Activated T-cell treated with anti-CD3 and anti-CD28 coated beads, Interleukin-2, amount 50 U/mL, for 4 hours (primary cell): Measurements from ENCODE around the gene MED27. TPM values are rescaled to one million over a fixed set of nuclear protein-coding genes. Genes with fewer than 3 reads are reported as not detected.

Experiments used
- ATAC-seq, 2 donors: fragments of 200-7000 bp; cut with Tn5 transposase; one replicate each; pipeline ENCODE4 v1.10.0; 2021
- DNase-seq: peaks from one replicate; pipeline ENCODE4 v3.0.0-alpha.2; 2020
- H3K27me3 Mint-ChIP-seq: one replicate; pipeline ENCODE4 v1.8.0; 2021; ENCODE audit warnings: low read depth, mixed read lengths
- H3K36me3 Mint-ChIP-seq: one replicate; pipeline ENCODE4 v1.8.0; 2022; ENCODE audit warnings: mixed read lengths; ENCODE audit not compliant: insufficient read depth
- H3K4me1 Mint-ChIP-seq: one replicate; pipeline ENCODE4 v1.8.0; 2021; ENCODE audit warnings: low read depth, mixed read lengths
- H3K4me3 Mint-ChIP-seq: one replicate; pipeline ENCODE4 v1.8.0; 2021; ENCODE audit warnings: mild to moderate bottlenecking, moderate library complexity, mixed read lengths
- H3K9me3 Mint-ChIP-seq: one replicate; pipeline ENCODE4 v1.8.0; 2021; ENCODE audit warnings: mixed read lengths
- total RNA-seq, 3 donors: library from RNA; stranded (reverse); gene quantifications; one replicate each; pipeline ENCODE4 v1.2.1, GENCODE V29; 2021

MED27 gene
- total RNA-seq, 3 donors from 2014 or later: 43.6 to 47.8 (median 46.1) TPM

DNA sequence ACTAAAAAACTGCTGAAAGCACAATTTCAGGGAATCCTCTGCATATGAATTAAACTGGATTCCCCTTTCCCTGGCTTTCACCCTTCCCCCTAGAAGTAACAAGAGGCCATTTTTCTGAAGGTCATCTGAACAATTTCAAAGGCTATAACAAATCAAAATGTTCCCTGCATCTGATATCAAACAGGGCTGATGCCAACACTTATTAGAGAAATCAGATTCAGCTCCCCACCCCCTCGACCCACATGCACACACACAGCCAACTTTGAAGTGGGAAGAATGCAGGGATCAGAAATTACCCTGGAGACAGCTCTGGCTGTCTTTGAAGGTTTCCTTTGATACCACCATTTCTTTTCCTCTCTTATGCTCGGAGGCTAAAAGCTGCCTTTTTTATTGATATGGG is 190.7 kb downstream of the MED27 start:
- H3K4me3 Mint-ChIP-seq: no peak overlapping the region
- DNase-seq (no peak), ATAC-seq (no peak)
- H3K4me1 Mint-ChIP-seq: no peaks in the 10 kb centered on the region
- H3K9me3 Mint-ChIP-seq: no peaks in the 10 kb centered on the region
- no peaks in the 10 kb centered on the region for H3K27me3 Mint-ChIP-seq
- peaks cover 43% of the 10 kb centered on the region for H3K36me3 Mint-ChIP-seq

GRCh38 chr9:131887680-131888079 is 192.0 kb downstream of the MED27 start:
- no peak for DNase-seq
- Mint-ChIP-seq H3K4me3 (no peak overlapping the region), H3K27me3 (no peaks in the 10 kb centered on the region), H3K36me3 (peaks cover 39% of the 10 kb centered on the region), H3K4me1 (no peaks in the 10 kb centered on the region), H3K9me3 (no peaks in the 10 kb centered on the region)
- no peak for ATAC-seq

GRCh38 chr9:131886826-131887225 is 192.8 kb downstream of the MED27 start:
- no peaks in the 10 kb centered on the region for H3K27me3 Mint-ChIP-seq
- no peaks in the 10 kb centered on the region for H3K9me3 Mint-ChIP-seq
- peaks cover 33% of the 10 kb centered on the region for H3K36me3 Mint-ChIP-seq
- H3K4me3 Mint-ChIP-seq: no peak overlapping the region
- no peak for ATAC-seq
- no peak for DNase-seq
- no peaks in the 10 kb centered on the region for H3K4me1 Mint-ChIP-seq

DNA sequence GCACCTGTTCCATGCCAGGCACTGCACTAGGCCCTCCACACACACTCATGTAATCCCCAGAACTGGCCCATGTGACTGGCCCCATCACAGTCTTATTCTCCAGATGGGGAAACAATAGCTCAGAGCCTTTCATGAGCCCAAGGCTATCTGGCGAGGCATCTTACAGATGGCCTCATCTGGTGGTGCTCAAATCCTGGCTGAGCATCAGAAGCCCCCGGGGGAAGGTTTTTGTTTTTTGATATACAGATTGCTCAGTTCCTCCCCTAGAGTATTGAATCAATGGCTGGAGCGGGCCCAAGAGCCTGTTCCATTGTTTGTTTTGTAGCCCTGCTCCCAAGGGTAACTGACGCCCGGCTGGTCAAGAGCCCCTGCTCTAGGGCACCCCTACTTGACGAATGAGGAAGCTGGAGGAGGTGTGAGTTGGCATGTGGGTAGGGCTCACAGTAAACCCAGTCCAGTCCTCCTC is 194.5 kb downstream of the MED27 start:
- DNase-seq (no peak), ATAC-seq (no peak)
- peaks cover 23% of the 10 kb centered on the region for H3K36me3 Mint-ChIP-seq
- no peaks in the 10 kb centered on the region for H3K4me1 Mint-ChIP-seq
- H3K9me3 Mint-ChIP-seq: no peaks in the 10 kb centered on the region
- no peaks in the 10 kb centered on the region for H3K27me3 Mint-ChIP-seq
- no peak overlapping the region for H3K4me3 Mint-ChIP-seq

- no peak for ATAC-seq
- Mint-ChIP-seq H3K4me3 (no peak overlapping the region), H3K9me3 (no peaks in the 10 kb centered on the region), H3K4me1 (no peaks in the 10 kb centered on the region), H3K27me3 (no peaks in the 10 kb centered on the region), H3K36me3 (peaks cover 24% of the 10 kb centered on the region)
- DNase-seq: no peak
Observed at GRCh38 chr9:131884222-131884621, 195.4 kb downstream of the MED27 start.

- Mint-ChIP-seq H3K27me3 (no peaks in the 10 kb centered on the region), H3K4me3 (no peak overlapping the region), H3K36me3 (peaks cover 18% of the 10 kb centered on the region), H3K9me3 (no peaks in the 10 kb centered on the region), H3K4me1 (no peaks in the 10 kb centered on the region)
- ATAC-seq (no peak), DNase-seq (no peak)
Observed at GRCh38 chr9:131880833-131881583, 198.7 kb downstream of the MED27 start.

DNA sequence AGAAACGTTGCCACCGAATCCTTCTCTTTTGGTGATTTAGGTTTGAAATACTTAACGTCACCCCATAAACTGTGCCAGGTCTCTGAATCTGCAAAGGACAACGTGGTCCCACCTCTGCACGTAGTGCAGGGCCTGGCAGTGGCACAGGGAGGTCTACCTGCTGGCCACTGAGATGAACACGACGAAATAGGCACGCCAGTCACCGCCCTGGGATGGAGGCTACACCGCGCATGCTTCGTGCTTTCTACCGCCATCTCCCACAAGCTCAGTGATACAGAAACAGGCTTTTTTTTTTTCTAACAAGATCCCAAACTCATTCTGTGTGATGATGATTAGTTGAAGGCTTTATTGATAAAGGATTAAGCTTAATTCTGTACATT is 199.8 kb downstream of the MED27 start:
- Mint-ChIP-seq H3K36me3 (peaks cover 16% of the 10 kb centered on the region), H3K27me3 (no peaks in the 10 kb centered on the region), H3K4me3 (no peak overlapping the region), H3K4me1 (no peaks in the 10 kb centered on the region), H3K9me3 (no peaks in the 10 kb centered on the region)
- no peak for DNase-seq
- ATAC-seq: no peak

- ATAC-seq: no peak
- Mint-ChIP-seq H3K9me3 (no peaks in the 10 kb centered on the region), H3K4me1 (no peaks in the 10 kb centered on the region), H3K36me3 (peaks cover 14% of the 10 kb centered on the region), H3K4me3 (no peak overlapping the region), H3K27me3 (no peaks in the 10 kb centered on the region)
- DNase-seq: no peak
Observed at GRCh38 chr9:131879181-131879910, 200.3 kb downstream of the MED27 start.

DNA sequence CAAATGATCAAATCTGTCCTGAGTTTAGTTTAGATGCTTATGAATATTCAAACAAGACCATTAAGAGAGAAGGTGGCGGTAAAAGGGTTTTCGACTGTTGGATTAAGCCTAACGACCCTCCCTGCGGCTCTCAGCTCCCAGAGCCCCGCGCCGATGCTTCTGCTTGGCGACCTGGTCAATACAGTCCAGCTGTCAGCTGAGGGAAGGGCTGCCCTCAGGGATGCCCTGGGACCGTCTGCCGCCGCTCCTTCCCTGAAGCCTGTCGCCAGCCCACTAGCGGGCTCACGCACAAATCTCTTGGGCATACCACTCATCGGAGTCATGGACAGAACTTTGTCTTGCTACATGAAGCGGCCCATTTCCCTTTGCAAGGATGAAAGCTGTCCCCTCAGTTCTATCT is 203.2 kb downstream of the MED27 start:
- H3K9me3 Mint-ChIP-seq: no peaks in the 10 kb centered on the region
- no peaks in the 10 kb centered on the region for H3K27me3 Mint-ChIP-seq
- ATAC-seq: no peak
- DNase-seq: no peak
- peaks cover 8% of the 10 kb centered on the region for H3K36me3 Mint-ChIP-seq
- no peaks in the 10 kb centered on the region for H3K4me1 Mint-ChIP-seq
- H3K4me3 Mint-ChIP-seq: no peak overlapping the region

- no peaks in the 10 kb centered on the region for H3K9me3 Mint-ChIP-seq
Observed at GRCh38 chr9:131875828-131876485, 203.7 kb downstream of the MED27 start.

DNA sequence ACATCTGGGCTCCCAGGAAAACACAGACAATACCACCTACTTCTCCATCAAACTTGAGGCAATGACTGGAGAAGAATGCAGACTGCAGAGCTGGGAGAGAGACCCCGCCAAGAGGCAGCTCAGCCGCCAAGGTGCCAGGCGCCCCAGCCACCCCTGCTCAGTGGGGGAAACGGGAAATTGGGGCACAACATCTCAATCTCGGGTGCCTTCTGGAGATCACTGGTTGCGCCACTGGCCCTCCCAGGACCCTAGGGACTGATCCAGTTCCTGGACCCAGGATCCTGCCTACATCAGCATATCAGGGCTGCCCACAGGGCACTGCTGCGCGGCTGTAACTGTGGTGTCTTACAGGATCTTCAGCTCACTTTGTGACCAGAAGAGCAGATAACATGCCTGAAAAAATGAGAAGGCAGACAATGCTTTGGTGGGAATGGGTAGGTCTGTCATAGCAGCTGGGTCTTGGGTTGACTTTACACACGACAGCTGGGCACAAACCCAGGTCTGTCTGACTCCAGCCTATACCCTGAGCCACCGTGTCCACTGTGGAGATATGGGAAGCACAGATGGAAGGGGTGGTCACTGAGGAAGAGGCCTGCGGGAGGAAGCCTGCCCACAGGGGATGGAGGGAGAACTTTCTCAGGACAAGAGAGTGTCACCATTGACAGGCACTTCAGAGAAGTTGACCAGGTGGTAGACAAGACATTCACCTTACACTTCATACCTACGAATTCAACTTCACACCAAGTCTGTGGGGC is 204.6 kb downstream of the MED27 start:
- Mint-ChIP-seq H3K36me3 (peaks cover 2% of the 10 kb centered on the region), H3K4me1 (no peaks in the 10 kb centered on the region), H3K9me3 (no peaks in the 10 kb centered on the region), H3K27me3 (no peaks in the 10 kb centered on the region), H3K4me3 (no peak overlapping the region)
- no peak for ATAC-seq
- DNase-seq: no peak

More at GRCh38 chr9:131875828-131876485, 203.7 kb downstream of the MED27 start:
- H3K27me3 Mint-ChIP-seq: no peaks in the 10 kb centered on the region
- no peaks in the 10 kb centered on the region for H3K4me1 Mint-ChIP-seq
- peaks cover 8% of the 10 kb centered on the region for H3K36me3 Mint-ChIP-seq
- DNase-seq (no peak), ATAC-seq (peak in 1 of 2 donors; percentile 50)
- no peak overlapping the region for H3K4me3 Mint-ChIP-seq

DNA sequence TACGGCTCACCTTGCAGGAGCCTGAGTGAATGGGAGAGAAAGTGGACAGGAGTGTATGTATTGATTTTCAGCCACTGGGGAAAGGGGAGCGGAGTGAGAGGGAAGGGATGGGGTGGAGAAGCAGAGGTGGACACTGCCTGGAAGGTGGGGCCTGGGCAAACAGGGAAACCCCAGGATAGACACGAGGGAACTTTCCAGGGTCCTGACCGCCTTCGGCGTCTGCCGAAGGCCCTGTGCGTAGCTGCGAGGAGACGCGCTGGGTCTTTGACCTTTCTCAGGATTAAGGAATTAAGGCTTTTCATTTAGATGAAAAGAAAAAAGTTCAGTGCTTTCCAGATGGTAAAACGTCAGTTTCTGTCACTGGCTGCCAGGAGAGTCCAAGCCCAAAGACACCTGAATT is 205.2 kb downstream of the MED27 start:
- Mint-ChIP-seq H3K9me3 (no peaks in the 10 kb centered on the region), H3K4me3 (no peak overlapping the region), H3K27me3 (no peaks in the 10 kb centered on the region), H3K4me1 (no peaks in the 10 kb centered on the region), H3K36me3 (peaks cover 2% of the 10 kb centered on the region)
- DNase-seq (no peak), ATAC-seq (no peak)

DNA sequence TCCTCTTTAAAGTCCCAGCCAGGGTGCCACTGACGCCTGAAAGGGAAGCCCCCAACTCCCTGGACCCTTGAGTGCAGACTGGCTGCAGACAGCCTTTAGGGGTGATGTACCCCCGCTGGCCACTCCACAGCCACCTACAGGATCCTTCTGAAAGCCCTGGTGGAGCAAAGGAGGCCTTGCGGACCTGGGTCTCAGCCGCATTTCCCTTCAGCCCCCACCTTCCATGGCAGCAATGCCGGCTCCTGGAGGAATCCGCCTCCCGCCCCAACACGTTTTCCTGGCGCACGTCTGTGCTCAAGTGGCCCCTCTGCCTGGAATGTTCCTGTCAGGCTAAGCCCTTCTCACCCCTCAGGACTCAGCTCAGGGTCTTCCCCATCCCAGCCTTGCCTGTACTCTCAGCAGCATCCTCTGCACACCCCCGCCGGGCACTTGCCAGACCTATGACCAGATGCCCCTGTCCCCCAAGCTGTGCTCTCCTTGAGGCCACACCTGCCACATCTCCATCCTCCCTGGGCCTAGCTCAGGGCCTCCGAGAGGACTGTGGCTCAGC is 205.7 kb downstream of the MED27 start:
- Mint-ChIP-seq H3K9me3 (no peaks in the 10 kb centered on the region), H3K4me1 (no peaks in the 10 kb centered on the region), H3K36me3 (peaks cover 2% of the 10 kb centered on the region), H3K4me3 (no peak overlapping the region), H3K27me3 (no peaks in the 10 kb centered on the region)
- ATAC-seq (no peak), DNase-seq (no peak)

GRCh38 chr9:131873335-131873734 is 206.3 kb downstream of the MED27 start:
- Mint-ChIP-seq H3K27me3 (no peaks in the 10 kb centered on the region), H3K9me3 (no peaks in the 10 kb centered on the region), H3K4me1 (no peaks in the 10 kb centered on the region), H3K36me3 (peaks cover 2% of the 10 kb centered on the region), H3K4me3 (no peak overlapping the region)
- ATAC-seq (no peak), DNase-seq (no peak)
